Activated CD8-positive, alpha-beta T cell treated with anti-CD3 and anti-CD28 coated beads for 36 hours (primary cell): ENCODE measurements around the gene UBAP1L. TPM values are rescaled to one million over a fixed set of nuclear protein-coding genes. Genes with fewer than 3 reads are reported as not detected.
"Not testable (repeated sequence)": the region's sequence is repeated elsewhere in the genome, so short reads cannot be mapped to it uniquely, and the experiment has no call there.

Experiments used
- ATAC-seq: fragments of 200-7000 bp; cut with Tn5 transposase; one replicate; pipeline ENCODE4 v1.10.0; 2021; ENCODE audit warnings: mild to moderate bottlenecking, moderate library complexity
- CTCF ChIA-PET: fragments of 350-600 bp; sonication (Branson Sonifier 250); formaldehyde crosslinking; loops from one replicate; lab custom pipeline; 2021; ENCODE audit warnings: antibody characterized with exemption; lab: Charles Lee
- POLR2A ChIA-PET: fragments of 350-600 bp; sonication (Branson Sonifier 250); formaldehyde crosslinking; loops from one replicate; lab custom pipeline; 2021; ENCODE audit warnings: antibody characterized with exemption; lab: Charles Lee
- DNase-seq: peaks from one replicate; pipeline ENCODE4 v3.0.0-alpha.2; 2020
- H3K27ac Mint-ChIP-seq: one replicate; pipeline ENCODE4 v1.8.0; 2021; ENCODE audit warnings: mild to moderate bottlenecking, mixed read lengths
- H3K27me3 Mint-ChIP-seq: one replicate; pipeline ENCODE4 v1.8.0; 2021; ENCODE audit warnings: mixed read lengths
- H3K36me3 Mint-ChIP-seq: one replicate; pipeline ENCODE4 v1.8.0; 2021; ENCODE audit warnings: low read depth, mixed read lengths
- H3K4me1 Mint-ChIP-seq: one replicate; pipeline ENCODE4 v1.8.0; 2021; ENCODE audit warnings: low read depth, mixed read lengths
- H3K4me3 Mint-ChIP-seq: one replicate; pipeline ENCODE4 v1.8.0; 2021; ENCODE audit warnings: mild to moderate bottlenecking, moderate library complexity, mixed read lengths
- H3K9me3 Mint-ChIP-seq: one replicate; pipeline ENCODE4 v1.8.0; 2021; ENCODE audit warnings: mixed read lengths
- intact Hi-C: fragments of 100-400 bp; cut with micrococcal nuclease; formaldehyde crosslinking; loops from one replicate; pipeline ENCODE4 v1.10.0; 2022
- total RNA-seq, 2 experiments: library from RNA; stranded (reverse); gene quantifications; one replicate each; pipeline ENCODE4 v1.2.3, GENCODE V29; 2021
- TF ChIP-seq, protein P1 (sequence below): fragments of 200-600 bp; IDR thresholded peaks from one replicate; pipeline ENCODE4 v1.8.0; 2022; ENCODE audit warnings: antibody characterized with exemption, mild to moderate bottlenecking

Gene UBAP1L
- total RNA-seq, 2 experiments from 2014 or later: 2.9 to 3.3 TPM

GRCh38 chr15:65147902-65148301, 32.9 kb upstream of the UBAP1L start:
- no peaks in the 10 kb centered on the region for H3K9me3 Mint-ChIP-seq
- CTCF ChIA-PET: interaction anchor here (1.2 kb wide), 1 partner anchor 11 kb away, joined by 3 read pairs; no protein-coding TSS in a partner anchor
- H3K4me1 Mint-ChIP-seq: no peaks in the 10 kb centered on the region
- intact Hi-C loops: no loop called here
- no peak overlapping the region for H3K27ac Mint-ChIP-seq
- TF ChIP-seq, protein P1, sequence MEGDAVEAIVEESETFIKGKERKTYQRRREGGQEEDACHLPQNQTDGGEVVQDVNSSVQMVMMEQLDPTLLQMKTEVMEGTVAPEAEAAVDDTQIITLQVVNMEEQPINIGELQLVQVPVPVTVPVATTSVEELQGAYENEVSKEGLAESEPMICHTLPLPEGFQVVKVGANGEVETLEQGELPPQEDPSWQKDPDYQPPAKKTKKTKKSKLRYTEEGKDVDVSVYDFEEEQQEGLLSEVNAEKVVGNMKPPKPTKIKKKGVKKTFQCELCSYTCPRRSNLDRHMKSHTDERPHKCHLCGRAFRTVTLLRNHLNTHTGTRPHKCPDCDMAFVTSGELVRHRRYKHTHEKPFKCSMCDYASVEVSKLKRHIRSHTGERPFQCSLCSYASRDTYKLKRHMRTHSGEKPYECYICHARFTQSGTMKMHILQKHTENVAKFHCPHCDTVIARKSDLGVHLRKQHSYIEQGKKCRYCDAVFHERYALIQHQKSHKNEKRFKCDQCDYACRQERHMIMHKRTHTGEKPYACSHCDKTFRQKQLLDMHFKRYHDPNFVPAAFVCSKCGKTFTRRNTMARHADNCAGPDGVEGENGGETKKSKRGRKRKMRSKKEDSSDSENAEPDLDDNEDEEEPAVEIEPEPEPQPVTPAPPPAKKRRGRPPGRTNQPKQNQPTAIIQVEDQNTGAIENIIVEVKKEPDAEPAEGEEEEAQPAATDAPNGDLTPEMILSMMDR: no peak
- H3K36me3 Mint-ChIP-seq: peaks cover 8% of the 10 kb centered on the region
- ATAC-seq (no peak), DNase-seq (no peak)
- no peaks in the 10 kb centered on the region for H3K27me3 Mint-ChIP-seq
- POLR2A ChIA-PET: no interaction called here
- H3K4me3 Mint-ChIP-seq: no peak overlapping the region

DNA sequence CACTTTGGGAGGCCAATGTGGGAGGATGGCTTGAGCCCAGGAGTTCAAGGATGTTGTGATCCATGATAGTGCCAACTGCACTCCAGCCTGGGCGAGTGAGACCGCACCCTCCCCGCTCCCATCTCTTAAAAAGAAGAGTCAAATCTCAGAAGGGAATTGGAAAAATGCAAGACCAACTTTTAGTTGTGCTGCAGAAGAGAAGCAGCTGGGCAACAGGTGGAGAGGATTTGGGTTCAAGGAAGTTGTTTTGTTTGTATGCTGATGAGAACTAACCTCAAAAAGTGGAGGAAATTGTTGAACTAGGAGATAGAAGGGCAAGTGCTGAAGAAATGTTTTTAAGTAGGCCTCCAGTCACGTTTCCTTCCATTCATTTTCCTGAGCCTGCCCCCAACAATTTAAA, 31.4 kb upstream of the UBAP1L start:
- H3K27ac Mint-ChIP-seq: no peak overlapping the region
- H3K9me3 Mint-ChIP-seq: no peaks in the 10 kb centered on the region
- peaks cover 3% of the 10 kb centered on the region for H3K36me3 Mint-ChIP-seq
- no peaks in the 10 kb centered on the region for H3K4me1 Mint-ChIP-seq
- intact Hi-C loops: no loop called here
- ChIA-PET POLR2A (no interaction called here), CTCF (no interaction called here)
- no peak for DNase-seq
- no peak for ATAC-seq
- TF ChIP-seq, protein P1: no peak
- no peaks in the 10 kb centered on the region for H3K27me3 Mint-ChIP-seq
- no peak overlapping the region for H3K4me3 Mint-ChIP-seq

GRCh38 chr15:65138631-65139030, 23.6 kb upstream of the UBAP1L start:
- intact Hi-C loops, H3K9me3 Mint-ChIP-seq, H3K4me3 Mint-ChIP-seq, H3K27me3 Mint-ChIP-seq, H3K36me3 Mint-ChIP-seq, DNase-seq, ATAC-seq, POLR2A ChIA-PET, H3K4me1 Mint-ChIP-seq, H3K27ac Mint-ChIP-seq: not testable (repeated sequence)
- CTCF ChIA-PET: interaction anchor here (0.6 kb wide), 1 partner anchor 85 kb away, joined by 4 read pairs; no protein-coding TSS in a partner anchor

GRCh38 chr15:65137893-65138292, 22.9 kb upstream of the UBAP1L start:
- H3K9me3 Mint-ChIP-seq, H3K4me3 Mint-ChIP-seq, POLR2A ChIA-PET, intact Hi-C loops, H3K27me3 Mint-ChIP-seq, H3K27ac Mint-ChIP-seq, H3K4me1 Mint-ChIP-seq, DNase-seq, CTCF ChIA-PET, ATAC-seq: not testable (repeated sequence)
- H3K36me3 Mint-ChIP-seq: peaks cover 10% of the 10 kb centered on the region

- H3K4me1 Mint-ChIP-seq, H3K4me3 Mint-ChIP-seq, DNase-seq, H3K27ac Mint-ChIP-seq, intact Hi-C loops, H3K9me3 Mint-ChIP-seq, H3K27me3 Mint-ChIP-seq, ATAC-seq, POLR2A ChIA-PET, CTCF ChIA-PET: not testable (repeated sequence)
- peaks cover 10% of the 10 kb centered on the region for H3K36me3 Mint-ChIP-seq
Observed at GRCh38 chr15:65137089-65137488, 22.1 kb upstream of the UBAP1L start.

GRCh38 chr15:65134538-65134937, 19.5 kb upstream of the UBAP1L start:
- Mint-ChIP-seq H3K4me1 (peaks cover 21% of the 10 kb centered on the region), H3K27me3 (no peaks in the 10 kb centered on the region), H3K4me3 (peak overlapping the region; percentile 83), H3K9me3 (peaks cover 7% of the 10 kb centered on the region), H3K27ac (no peak overlapping the region), H3K36me3 (peaks cover 18% of the 10 kb centered on the region)
- POLR2A ChIA-PET: interaction anchor here (0.7 to 1.3 kb wide), 3 partner anchors 24 to 170 kb away, joined by 3 to 9 read pairs (median 3); partner anchors contain the start of genes RNU5B-1 and SLC51B
- intact Hi-C loops: loop anchor here (5.0 kb wide), 1 partner anchor 163 kb away; the partner anchor contains the start of gene RNU5A-1
- no peak for ATAC-seq
- CTCF ChIA-PET: interaction anchor here (1.3 kb wide), 1 partner anchor 162 kb away, joined by 3 read pairs; no protein-coding TSS in a partner anchor
- TF ChIP-seq, protein P1: no peak
- DNase-seq: no peak
